Stomach (tissue), 9 donors: ENCODE data around the gene MOV10L1. TPM values are rescaled to one million over a fixed set of nuclear protein-coding genes. Genes with fewer than 3 reads are reported as not detected.
A peak's percentile ranks its signal among the peaks of the same experiment; 100 is the strongest.

Experiments
- DNase-seq, 2 donors: peaks; one replicate each; pipeline versions ENCODE4 v3.0.0 to v3.0.0-alpha.2; 2013 to 2019
- H3K27ac ChIP-seq, 5 donors: fragments of 200-600 bp in 4 of 5; sonication (generic) in 4 of 5; one replicate each; pipeline ENCODE4 v1.5.1; 2013 to 2019; ENCODE audit warnings: mild to moderate bottlenecking in 1 of 5, moderate library complexity in 1 of 5
- H3K27me3 ChIP-seq, 3 donors: fragments of 200-600 bp; sonication (generic); one replicate each; pipeline ENCODE4 v1.5.1; 2017 to 2019; ENCODE audit warnings: mixed run types in 1 of 3
- H3K36me3 ChIP-seq, 4 donors: fragments of 200-600 bp; sonication (generic); 1 replicate in 3 of 4; 2 replicates in 1 of 4; pipeline ENCODE4 v1.5.1; 2016 to 2019
- H3K4me1 ChIP-seq, 4 donors: fragments of 200-600 bp; sonication (generic); one replicate each; pipeline ENCODE4 v1.5.1; 2016 to 2019
- H3K4me3 ChIP-seq, 4 donors: fragments of 200-600 bp; sonication (generic) in 3 of 4; one replicate each; pipeline ENCODE4 v1.5.1; 2016 to 2019; ENCODE audit warnings: mild to moderate bottlenecking in 1 of 4
- H3K9me3 ChIP-seq, 4 donors: fragments of 200-600 bp; sonication (generic); one replicate each; pipeline ENCODE4 v1.5.1; 2016 to 2019
- CTCF ChIP-seq, 7 experiments: fragments of 450-650 bp in 4 of 7; fragments of 200-600 bp in 3 of 7; sonication (generic) in 3 of 7; IDR thresholded peaks; one replicate each; pipeline ENCODE4 v1.5.1; 2016 to 2019; ENCODE audit warnings: antibody characterized with exemption in 7 of 7, control low read depth in 2 of 7, mild to moderate bottlenecking in 1 of 7
- EP300 ChIP-seq: sonication (generic); formaldehyde crosslinking; IDR thresholded peaks from one replicate; pipeline ENCODE4 v1.6.1; 2017; ENCODE audit warnings: antibody characterized with exemption
- POLR2A ChIP-seq, 4 donors: fragments of 450-650 bp; IDR thresholded peaks; one replicate each; pipeline ENCODE4 v1.6.1; 2016; ENCODE audit warnings: antibody characterized with exemption in 4 of 4, control low read depth in 2 of 4, mild to moderate bottlenecking in 1 of 4, moderate library complexity in 1 of 4
- POLR2AphosphoS5 ChIP-seq, 3 donors: sonication (generic); formaldehyde crosslinking; IDR thresholded peaks; one replicate each; pipeline ENCODE4 v1.6.1; 2016; ENCODE audit warnings: antibody characterized with exemption in 3 of 3
- WGBS, 5 donors: extraction: QIAGEN DNeasy Blood & Tissue Kit in 3 of 5; methylation state at CpG; one replicate each; pipeline versions ENCODE4 v1.1.5 to v1.1.7; 2013 to 2018; 5-methylcytosine and 5-hydroxymethylcytosine counted together
- intact Hi-C: fragments of 100-400 bp; cut with DNase I; formaldehyde crosslinking; loops from one replicate; pipeline ENCODE4 v1.15.1; 2023; ENCODE audit warnings: low total_unique reads
- polyA plus RNA-seq, 3 donors: library from polyadenylated mRNA; stranded (reverse); fragments of 200-250 nt; gene quantifications; one replicate each; pipeline ENCODE4 v1.2.3, GENCODE V29; 2013
- total RNA-seq, 5 donors: library from RNA; depleted of rRNA; stranded (reverse); fragments of >200 nt; gene quantifications; one replicate each; pipeline versions ENCODE4 v1.1.0 to v1.2.3, GENCODE V29; 2014 to 2016
- donor health status: healthy with polysubstance abuse.
- donor health status: Bipolar disorder and iron deficiency.
- donor health status: healthy.

The MOV10L1 gene
- total and polyA plus RNA-seq, 8 donors = 0.12 to 2.8 (median 0.46) TPM; not detected in 3

GRCh38 chr22:50141891-50142363 lies 52.1 kb downstream of the MOV10L1 start:
- H3K4me3 ChIP-seq = no peak overlapping the region
- no peaks in the 10 kb centered on the region for H3K9me3 ChIP-seq
- no peak for TF ChIP-seq EP300
- TF ChIP-seq CTCF (IDR thresholded peaks at IDR 0.05) = no peak
- TF ChIP-seq POLR2AphosphoS5 (IDR thresholded peaks at IDR 0.05) = no peak
- no peak for TF ChIP-seq POLR2A (IDR thresholded peaks at IDR 0.05)
- no peak overlapping the region for H3K27ac ChIP-seq
- H3K4me1 ChIP-seq = peaks cover 7 to 13% (median 10%) of the 10 kb centered on the region in 4 donors
- no peak for DNase-seq
- intact Hi-C loops = no loop called here
- WGBS, 5 donors = 12 to 27% (median 22%) methylated on average over 11 of the region's 11 CpGs
- H3K27me3 ChIP-seq = peaks cover 0 to 22% (median 7%) of the 10 kb centered on the region in 3 donors
- H3K36me3 ChIP-seq = no peaks in the 10 kb centered on the region

GRCh38 chr22:50143096-50143495 lies 53.3 kb downstream of the MOV10L1 start:
- Histone ChIP-seq H3K36me3 (no peaks in the 10 kb centered on the region), H3K4me3 (no peak overlapping the region), H3K4me1 (peaks cover 7 to 14% (median 11%) of the 10 kb centered on the region in 4 donors), H3K27ac (no peak overlapping the region), H3K27me3 (peaks cover 0 to 22% (median 7%) of the 10 kb centered on the region in 3 donors), H3K9me3 (no peaks in the 10 kb centered on the region)
- 76 to 83% (median 81%) methylated on average over 7 of the region's 7 CpGs for WGBS, 5 donors
- intact Hi-C loops = no loop called here
- no peak for DNase-seq
- TF ChIP-seq POLR2A (IDR thresholded peaks at IDR 0.05) = no peak
- no peak for TF ChIP-seq CTCF (IDR thresholded peaks at IDR 0.05)
- no peak for TF ChIP-seq POLR2AphosphoS5 (IDR thresholded peaks at IDR 0.05)
- TF ChIP-seq EP300 = no peak

GRCh38 chr22:50144005-50144614 lies 54.3 kb downstream of the MOV10L1 start:
- intact Hi-C loops = no loop called here
- Histone ChIP-seq H3K4me1 (peaks cover 7 to 16% (median 11%) of the 10 kb centered on the region in 4 donors), H3K9me3 (no peaks in the 10 kb centered on the region), H3K27ac (no peak overlapping the region), H3K27me3 (peaks cover 0 to 22% (median 7%) of the 10 kb centered on the region in 3 donors), H3K36me3 (no peaks in the 10 kb centered on the region), H3K4me3 (no peak overlapping the region)
- 78 to 84% (median 81%) methylated on average over 18 of the region's 18 CpGs for WGBS, 5 donors
- TF ChIP-seq POLR2A (IDR thresholded peaks at IDR 0.05) (no peak), CTCF (IDR thresholded peaks at IDR 0.05) (no peak), EP300 (no peak), POLR2AphosphoS5 (IDR thresholded peaks at IDR 0.05) (no peak)
- no peak for DNase-seq

GRCh38 chr22:50145721-50146438 lies 56.1 kb downstream of the MOV10L1 start:
- H3K9me3 ChIP-seq = no peaks in the 10 kb centered on the region
- 62 to 74% (median 71%) methylated on average over 23 to 25 of the region's 25 CpGs for WGBS, 5 donors
- intact Hi-C loops = no loop called here
- peaks cover 7 to 16% (median 11%) of the 10 kb centered on the region in 4 donors for H3K4me1 ChIP-seq
- TF ChIP-seq EP300 = no peak
- TF ChIP-seq CTCF (IDR thresholded peaks at IDR 0.05) = no peak
- no peak for TF ChIP-seq POLR2A (IDR thresholded peaks at IDR 0.05)
- no peak for TF ChIP-seq POLR2AphosphoS5 (IDR thresholded peaks at IDR 0.05)
- no peak overlapping the region for H3K27ac ChIP-seq
- H3K27me3 ChIP-seq = peaks cover 0 to 22% (median 7%) of the 10 kb centered on the region in 3 donors
- peak in 1 of 2 donors; percentile 30 for DNase-seq
- no peaks in the 10 kb centered on the region for H3K36me3 ChIP-seq
- H3K4me3 ChIP-seq = no peak overlapping the region
